ENCODE data around the gene HOXA13. TPM values are rescaled to one million over a fixed set of nuclear protein-coding genes. Genes with fewer than 3 reads are reported as not detected.

HOXA13 gene
- total RNA-seq, 2 donors from 2014 or later: not detected

DNA sequence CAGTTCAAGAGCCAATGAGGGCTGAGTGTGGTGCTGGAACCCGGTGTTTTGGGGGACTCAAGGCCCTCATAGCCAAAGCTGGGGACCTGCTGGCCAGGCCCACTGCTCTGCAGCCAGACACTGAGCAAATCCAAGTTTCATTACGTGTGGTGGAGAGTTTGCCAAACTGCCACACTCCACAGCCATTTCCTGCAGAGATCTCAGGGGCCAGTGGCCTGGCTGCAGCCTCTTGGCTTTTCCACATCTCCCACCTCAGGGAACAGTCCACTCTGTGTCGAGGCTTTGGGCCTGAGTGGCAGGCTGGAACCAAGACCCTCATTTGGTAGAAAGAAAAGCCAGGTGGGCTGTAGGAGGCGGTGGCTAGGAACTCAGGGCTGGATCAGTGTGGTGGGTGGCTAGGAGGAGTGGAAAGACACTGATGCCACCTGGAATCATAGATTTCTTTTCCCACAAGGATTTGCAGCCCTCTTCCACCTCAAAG, 18.1 kb downstream of the HOXA13 start:
- DNase-seq: peak; percentile 35
- H3K36me3 Mint-ChIP-seq (ENCODE audit: low read depth): no peaks in the 10 kb centered on the region
- Histone ChIP-seq H3K4me3 (ENCODE audit: low read length) (no peak overlapping the region), H3K9me3 (ENCODE audit: control insufficient read depth, low read length) (no peaks in the 10 kb centered on the region), H3K27me3 (ENCODE audit: control insufficient read depth, insufficient read depth, low read length, poor library complexity, severe bottlenecking) (peaks cover 100% of the 10 kb centered on the region), H3K4me1 (ENCODE audit: control insufficient read depth, insufficient read depth, low read length) (peaks cover 6% of the 10 kb centered on the region), H3K9ac (ENCODE audit: extremely low read depth, low read length, poor library complexity, severe bottlenecking) (no peak overlapping the region), H3K36me3 (ENCODE audit: control insufficient read depth, insufficient read depth, low read length) (no peaks in the 10 kb centered on the region), H3K27ac (ENCODE audit: low read depth, low read length) (no peak overlapping the region)
- H3K4me3 Mint-ChIP-seq: no peak overlapping the region
- TF ChIP-seq CTCF (conservative IDR thresholded peaks at IDR 0.05): no peak
- peaks cover 4% of the 10 kb centered on the region for H3K9me3 Mint-ChIP-seq
- H3K27me3 Mint-ChIP-seq (ENCODE audit: insufficient read depth): peaks cover 100% of the 10 kb centered on the region
- peaks cover 19% of the 10 kb centered on the region for H3K4me1 Mint-ChIP-seq
- WGBS, 2 experiments (ENCODE audit: insufficient coverage in 1 of 2, insufficient read length in 1 of 2): 40 to 47% methylated on average over 2 to 4 of the region's 4 CpGs
- no peak overlapping the region for H3K27ac Mint-ChIP-seq

DNA sequence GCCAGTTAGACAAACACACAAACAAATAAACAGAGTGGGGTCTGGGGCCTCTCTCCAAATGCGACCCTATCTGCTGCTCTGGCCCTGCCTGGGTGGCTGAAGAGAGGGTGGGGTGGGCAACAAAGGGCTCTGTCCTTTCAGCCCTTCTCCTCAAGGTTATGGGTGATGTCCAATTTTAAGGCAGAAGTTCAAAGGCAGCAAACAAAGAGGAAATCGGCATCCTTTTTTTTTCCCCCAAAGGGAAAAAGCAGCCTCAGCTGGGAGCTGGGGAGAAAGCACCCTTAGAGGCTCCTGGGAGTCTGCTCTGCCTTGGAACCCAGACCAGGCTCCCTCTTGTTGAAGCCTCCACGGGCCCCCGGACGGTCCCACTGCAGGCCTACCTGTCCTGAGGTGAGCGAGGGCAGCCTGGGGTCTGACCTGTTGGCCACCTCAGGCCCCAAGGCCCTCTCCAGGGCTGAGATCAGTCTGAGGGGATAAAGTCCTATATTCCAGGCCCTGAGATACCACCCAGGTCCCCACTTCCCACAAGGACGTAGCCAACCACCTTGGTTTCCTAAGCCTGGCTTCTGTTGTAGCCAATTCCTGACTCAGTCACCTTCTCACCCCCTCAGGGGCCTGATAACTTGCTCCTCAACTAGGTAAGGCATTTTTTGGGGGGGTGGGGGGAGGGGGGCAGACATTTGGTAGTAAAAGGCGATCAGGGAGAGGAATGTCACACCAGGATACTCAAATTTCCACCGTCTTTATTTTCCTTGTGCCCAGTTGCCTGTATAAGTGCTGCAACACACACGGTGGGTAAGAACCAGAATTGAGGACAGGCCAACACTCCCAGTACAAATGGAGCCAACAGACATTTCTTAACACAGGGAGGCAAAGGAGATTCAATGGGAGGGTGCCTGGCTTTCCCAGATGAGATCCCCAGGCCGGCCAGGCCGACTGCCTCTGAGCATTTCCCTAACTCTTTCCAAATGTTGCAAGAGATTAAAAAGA, 19.2 kb downstream of the HOXA13 start:
- H3K36me3 ChIP-seq (ENCODE audit: control insufficient read depth, insufficient read depth, low read length): no peaks in the 10 kb centered on the region
- 47 to 66% methylated on average over 7 to 12 of the region's 12 CpGs for WGBS, 2 experiments (ENCODE audit: insufficient coverage in 1 of 2, insufficient read length in 1 of 2)
- Mint-ChIP-seq H3K36me3 (ENCODE audit: low read depth) (no peaks in the 10 kb centered on the region), H3K4me1 (peaks cover 15% of the 10 kb centered on the region), H3K4me3 (no peak overlapping the region), H3K27me3 (ENCODE audit: insufficient read depth) (peaks cover 100% of the 10 kb centered on the region), H3K9me3 (peaks cover 4% of the 10 kb centered on the region), H3K27ac (no peak overlapping the region)
- no peak overlapping the region for H3K4me3 ChIP-seq (ENCODE audit: low read length)
- H3K27me3 ChIP-seq (ENCODE audit: control insufficient read depth, insufficient read depth, low read length, poor library complexity, severe bottlenecking): peaks cover 100% of the 10 kb centered on the region
- peaks cover 6% of the 10 kb centered on the region for H3K4me1 ChIP-seq (ENCODE audit: control insufficient read depth, insufficient read depth, low read length)
- H3K27ac ChIP-seq (ENCODE audit: low read depth, low read length): no peak overlapping the region
- DNase-seq: peak; percentile 41
- H3K9ac ChIP-seq (ENCODE audit: extremely low read depth, low read length, poor library complexity, severe bottlenecking): no peak overlapping the region
- H3K9me3 ChIP-seq (ENCODE audit: control insufficient read depth, low read length): peaks cover 5% of the 10 kb centered on the region
- no peak for TF ChIP-seq CTCF (conservative IDR thresholded peaks at IDR 0.05)

- Mint-ChIP-seq H3K9me3 (peaks cover 6% of the 10 kb centered on the region), H3K36me3 (ENCODE audit: low read depth) (no peaks in the 10 kb centered on the region), H3K27ac (no peak overlapping the region), H3K4me1 (peaks cover 12% of the 10 kb centered on the region), H3K4me3 (peak overlapping the region; percentile 15), H3K27me3 (ENCODE audit: insufficient read depth) (peaks cover 100% of the 10 kb centered on the region)
- Histone ChIP-seq H3K4me1 (ENCODE audit: control insufficient read depth, insufficient read depth, low read length) (peaks cover 6% of the 10 kb centered on the region), H3K9me3 (ENCODE audit: control insufficient read depth, low read length) (peaks cover 11% of the 10 kb centered on the region), H3K27me3 (ENCODE audit: control insufficient read depth, insufficient read depth, low read length, poor library complexity, severe bottlenecking) (peaks cover 100% of the 10 kb centered on the region), H3K4me3 (ENCODE audit: low read length) (peak overlapping the region; percentile 50), H3K9ac (ENCODE audit: extremely low read depth, low read length, poor library complexity, severe bottlenecking) (no peak overlapping the region), H3K36me3 (ENCODE audit: control insufficient read depth, insufficient read depth, low read length) (no peaks in the 10 kb centered on the region), H3K27ac (ENCODE audit: low read depth, low read length) (peak overlapping the region; percentile 19)
- 5% methylated on average over 23 to 56 of the region's 56 CpGs for WGBS, 2 experiments (ENCODE audit: insufficient coverage in 1 of 2, insufficient read length in 1 of 2)
- TF ChIP-seq CTCF (conservative IDR thresholded peaks at IDR 0.05): peak; percentile 96
- DNase-seq: peak; percentile 93
Observed at GRCh38 chr7:27179503-27180430, 20.1 kb downstream of the HOXA13 start.

All from endodermal cell (in vitro differentiated cells).